HL-60 (cell line): ENCODE measurements around the gene HYAL1.

Experiments
- CTCF ChIP-seq: IDR thresholded peaks from one replicate; pipeline ENCODE4 v1.5.1; 2011; ENCODE audit warnings: low read length, control low read depth, inconsistent platforms; ENCODE audit not compliant: insufficient read depth
- GABPA ChIP-seq: IDR thresholded peaks from 2 replicates; pipeline ENCODE4 v1.6.1; 2012; ENCODE audit warnings: low read depth
- POLR2AphosphoS5 ChIP-seq: IDR thresholded peaks from 2 replicates; pipeline ENCODE4 v1.6.1; 2012; ENCODE audit warnings: low read depth
- REST ChIP-seq: IDR thresholded peaks from 2 replicates; pipeline ENCODE4 v1.6.1; 2012; ENCODE audit warnings: low read depth; ENCODE audit not compliant: insufficient replicate concordance

DNA sequence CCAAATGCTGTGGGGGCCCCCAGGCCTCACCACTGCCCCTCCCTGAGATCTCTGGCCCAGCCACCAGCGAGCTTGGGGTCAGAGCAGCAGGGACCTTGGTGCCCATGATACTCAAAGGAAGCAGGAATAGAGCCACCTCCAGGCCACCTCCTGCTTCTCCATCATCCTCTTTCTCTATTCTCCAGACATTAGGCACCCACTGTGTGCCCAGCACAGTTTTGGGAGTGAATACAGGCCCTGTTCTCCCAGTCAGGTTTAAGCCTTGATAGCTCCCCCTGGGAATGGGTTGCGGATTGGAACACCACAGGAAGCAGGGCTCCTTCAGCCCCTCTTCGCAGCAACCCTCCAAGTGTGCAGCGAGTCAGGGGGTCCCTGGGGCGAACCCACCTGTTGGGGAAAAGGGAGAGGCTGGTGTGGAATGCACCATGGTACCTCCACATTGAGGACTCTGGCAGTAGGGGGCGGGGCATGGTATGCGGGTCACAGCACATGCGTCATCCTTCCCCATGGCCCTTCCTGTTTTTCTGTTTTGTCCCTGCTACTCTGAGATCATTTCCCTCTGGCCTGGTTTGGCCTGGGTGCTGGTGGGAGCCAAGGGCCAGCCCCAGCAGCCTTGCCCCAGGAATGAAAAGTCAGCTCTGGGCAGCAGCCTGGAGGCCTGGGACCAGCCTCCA is 48.7 kb downstream of the HYAL1 start:
- TF ChIP-seq CTCF, result no peak
- TF ChIP-seq POLR2AphosphoS5, result no peak
- TF ChIP-seq REST, result no peak
- peak; percentile 74 for TF ChIP-seq GABPA
